HG03342 (cell line): Measurements from ENCODE around the gene SSBP3.

Experiments used
- ATAC-seq: cut with Tn5 transposase; IDR thresholded peaks from one replicate; pipeline ENCODE4 v1.9.1; 2021; ENCODE audit warnings: mild to moderate bottlenecking, moderate library complexity; ENCODE audit not compliant: unreplicated experiment

Gene SSBP3

DNA sequence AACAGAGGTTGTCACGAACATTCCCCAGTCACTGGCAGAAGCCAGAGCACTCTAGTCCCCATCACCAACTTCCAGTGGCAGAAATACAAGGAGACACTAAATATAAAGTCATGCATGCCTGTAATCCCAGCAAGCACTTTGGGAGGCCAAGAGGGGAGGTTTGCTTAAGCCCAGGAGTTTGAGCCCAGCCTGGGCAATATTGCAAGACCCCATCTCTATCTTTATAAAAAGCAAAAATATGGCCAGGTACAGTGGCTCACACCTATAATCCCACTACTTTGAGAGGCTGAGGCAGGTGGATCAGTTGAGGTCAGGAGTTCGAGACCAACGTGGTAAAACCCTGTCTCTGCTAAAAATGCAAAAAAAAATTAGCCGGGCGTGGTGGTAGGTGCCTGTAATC is 212.7 kb downstream of the SSBP3 start:
- ATAC-seq = no peak

DNA sequence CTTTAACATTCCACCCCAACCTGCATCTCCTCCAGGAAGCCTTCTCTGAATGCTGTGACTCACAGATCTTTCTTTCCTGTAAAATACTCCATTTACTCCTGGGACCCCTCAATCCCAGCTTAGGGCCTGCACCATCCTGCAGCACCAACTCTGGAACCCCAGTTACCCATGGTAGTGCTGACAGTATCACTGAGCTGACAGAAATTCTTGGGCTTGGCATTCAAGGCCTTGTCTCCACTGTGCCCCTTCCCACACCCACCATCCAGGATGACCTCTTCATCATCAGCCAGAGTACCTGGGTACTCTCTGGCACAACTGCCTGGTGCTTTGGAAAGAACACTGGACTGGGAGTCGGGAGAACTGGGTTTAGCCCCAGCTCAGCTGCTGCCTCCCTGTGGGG is 214.7 kb downstream of the SSBP3 start:
- ATAC-seq = no peak

DNA sequence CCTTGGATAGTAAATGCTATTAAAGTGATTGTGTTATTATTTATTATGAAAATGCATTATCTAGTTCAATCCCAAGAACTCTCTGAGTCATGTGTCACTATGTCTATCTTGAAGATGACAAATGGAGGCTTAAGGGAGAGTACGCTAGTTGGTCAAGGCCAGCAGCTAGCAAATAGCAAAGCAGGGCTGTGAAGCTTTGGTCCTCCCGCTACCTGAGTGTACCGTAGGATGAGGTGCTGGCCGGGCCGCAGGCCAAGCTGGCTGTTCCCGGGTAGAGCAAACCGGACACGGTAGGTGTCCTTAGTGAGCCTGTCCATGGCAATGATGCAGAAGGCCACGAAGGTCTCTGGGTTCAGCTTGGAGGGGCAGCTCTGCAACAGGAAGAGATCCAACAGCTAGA is 215.7 kb downstream of the SSBP3 start:
- ATAC-seq = no peak

DNA sequence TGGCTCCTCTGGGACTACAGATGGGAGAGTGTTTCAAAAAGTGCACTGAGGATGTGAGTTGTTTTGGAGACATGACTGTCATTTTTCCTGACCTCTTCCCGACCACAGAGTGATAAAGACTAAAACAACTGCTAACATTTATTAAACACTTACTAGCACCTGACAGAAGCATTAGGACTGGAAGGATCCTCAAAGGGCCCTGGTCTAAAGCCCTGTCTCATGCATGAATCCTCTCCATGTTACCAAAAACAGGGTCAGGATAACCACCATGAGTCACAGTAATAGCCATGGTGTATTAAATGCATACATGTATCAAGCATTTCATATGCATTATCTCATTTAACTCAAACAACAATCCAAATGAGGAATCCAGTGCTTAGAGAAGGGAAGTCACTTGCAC is 217.9 kb downstream of the SSBP3 start:
- no peak for ATAC-seq

DNA sequence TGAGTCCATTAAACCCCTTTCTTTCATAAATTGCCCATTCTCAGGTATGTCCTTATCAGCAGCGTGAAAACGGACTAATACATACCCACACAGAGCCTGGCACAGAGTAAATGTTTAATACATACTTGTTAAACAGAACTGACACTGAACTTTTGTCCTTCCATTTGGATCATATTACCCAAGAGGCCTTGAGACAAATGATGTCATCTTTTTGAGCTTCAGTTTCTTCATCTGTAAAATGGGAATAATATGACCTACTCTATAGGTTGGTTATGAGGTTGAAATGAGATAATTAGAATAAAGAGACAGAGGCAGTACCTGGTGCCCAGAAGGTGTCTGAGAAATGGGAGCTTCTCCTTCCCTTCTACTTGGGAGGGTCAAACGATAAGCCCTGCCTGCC is 220.1 kb downstream of the SSBP3 start:
- no peak for ATAC-seq

DNA sequence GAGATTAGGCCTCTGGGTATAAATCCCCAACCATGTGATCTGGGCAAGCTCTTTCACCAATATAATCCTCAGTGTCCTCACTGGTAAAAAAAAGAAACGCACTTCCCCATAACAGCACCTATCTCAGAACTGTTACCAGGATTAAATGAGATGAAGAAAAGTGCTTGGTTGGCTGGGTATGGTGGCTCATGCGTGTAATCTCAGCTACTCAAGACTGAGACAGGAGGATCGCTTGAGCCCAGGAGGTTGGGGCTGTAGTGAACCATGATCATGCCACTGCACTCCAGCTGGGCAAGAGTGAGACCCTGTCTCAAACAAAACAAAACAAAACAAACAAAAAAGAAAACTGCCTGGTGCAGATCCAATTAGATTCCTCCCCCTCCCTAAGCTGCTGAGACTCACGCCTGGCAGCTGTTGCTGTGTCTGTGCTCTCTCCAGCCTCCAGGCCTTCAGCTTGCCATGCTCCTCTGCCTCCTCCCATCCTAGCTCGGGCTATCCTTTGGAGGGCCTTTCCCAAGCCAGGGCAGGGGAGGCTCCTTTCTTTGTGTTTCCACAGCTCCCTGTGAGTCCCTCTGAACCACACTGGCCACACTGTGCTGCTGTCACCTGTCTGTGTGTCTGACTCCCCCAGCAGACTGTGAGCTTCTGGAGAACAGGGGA is 225.4 kb downstream of the SSBP3 start:
- no peak for ATAC-seq

DNA sequence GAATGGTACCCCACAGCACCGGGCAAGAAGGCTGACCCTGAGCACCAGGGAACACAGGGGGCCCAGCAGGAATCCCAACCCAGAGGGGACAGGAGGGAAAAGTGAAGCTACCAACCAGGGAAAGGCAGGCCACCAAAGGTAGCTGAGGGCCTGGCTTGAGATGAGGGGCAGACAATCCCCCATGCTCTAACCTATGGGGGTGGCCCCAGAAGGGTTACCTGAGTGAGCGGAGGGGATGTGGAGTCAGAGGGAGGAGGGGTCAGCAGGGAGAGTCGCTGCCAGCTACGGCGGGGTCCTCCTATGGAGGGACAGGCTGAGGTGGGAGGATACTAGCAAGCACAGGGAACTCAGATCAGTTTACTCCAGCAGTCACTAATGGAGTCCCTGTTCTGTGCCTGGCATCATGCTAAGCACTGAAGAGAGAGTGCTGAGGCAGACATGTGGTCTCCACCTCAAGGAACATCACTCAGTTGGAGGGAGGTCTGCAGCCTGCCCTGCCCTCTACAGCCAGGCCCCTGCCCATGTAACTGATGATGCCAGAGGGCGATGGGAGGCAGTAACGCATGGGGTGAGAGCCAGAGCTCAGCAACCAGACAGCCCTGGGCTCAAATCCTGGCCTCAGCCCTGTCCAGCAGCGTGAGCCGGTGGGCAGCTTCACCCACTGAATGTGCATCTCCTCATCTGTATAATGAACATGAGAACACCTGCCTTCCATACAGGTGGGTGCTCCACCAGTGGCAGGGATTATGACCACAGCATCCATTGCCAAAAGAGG is 227.7 kb downstream of the SSBP3 start:
- no peak for ATAC-seq

DNA sequence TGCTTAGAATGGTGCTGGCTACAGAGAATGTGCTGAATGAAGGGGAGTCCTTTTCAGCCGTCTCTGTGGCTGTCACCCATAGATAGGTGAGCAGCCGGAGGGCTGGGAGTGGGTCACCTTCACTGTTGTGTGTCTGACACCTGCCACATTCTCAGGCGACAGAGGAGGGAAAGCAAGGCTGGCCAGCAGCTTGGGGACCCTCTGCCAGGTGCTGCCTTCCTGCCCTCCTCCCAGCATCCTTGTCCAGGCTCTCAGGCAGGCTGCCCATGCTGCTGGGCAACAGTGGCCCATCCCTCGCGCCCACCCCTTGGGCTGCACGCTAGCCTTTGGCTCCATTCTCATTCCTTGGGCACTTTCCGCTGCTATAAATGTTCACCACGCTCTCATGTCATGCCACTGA is 228.5 kb downstream of the SSBP3 start:
- ATAC-seq = no peak

DNA sequence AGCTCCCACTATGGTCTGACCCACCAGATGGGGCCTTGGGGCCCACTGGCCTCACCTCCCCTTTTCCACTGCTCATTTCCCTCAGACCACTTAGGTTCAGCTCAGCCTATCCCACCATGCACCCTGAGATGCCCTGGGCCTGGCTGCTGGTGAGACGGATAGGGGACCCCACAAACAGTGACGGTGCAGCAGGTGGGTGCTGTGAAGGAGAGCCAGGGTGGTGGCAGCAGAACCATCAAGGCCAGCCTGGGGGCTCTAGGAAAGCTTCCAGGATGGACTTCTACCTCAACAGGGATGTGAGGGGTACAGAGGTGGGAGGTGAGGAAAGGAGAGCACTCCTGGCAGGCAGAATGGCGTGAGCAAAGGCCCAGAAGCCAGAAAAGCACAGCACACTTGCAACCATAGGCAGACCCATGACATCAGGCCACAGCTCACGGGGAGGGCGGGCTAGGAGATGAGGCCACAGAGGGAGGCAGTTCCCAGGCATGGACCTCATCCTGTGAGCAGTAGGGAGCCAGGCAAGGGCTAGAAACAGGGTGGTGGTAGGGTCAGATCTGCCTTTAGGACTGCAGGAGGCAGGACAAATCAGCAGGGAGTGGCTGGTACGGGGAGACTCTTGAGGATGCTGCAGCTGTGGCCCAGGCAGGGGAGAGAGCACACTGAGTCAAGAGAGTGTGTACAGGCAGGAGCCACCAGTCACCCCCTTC is 229.4 kb downstream of the SSBP3 start:
- no peak for ATAC-seq
